DND-41 (cell line): ENCODE measurements around the gene PDE3B.

ENCODE experiments used
- CTCF ChIP-seq: IDR thresholded peaks from 2 replicates; pipeline ENCODE4 v1.5.1; 2012; ENCODE audit warnings: borderline replicate concordance, low read length, moderate library complexity, mild to moderate bottlenecking; ENCODE audit not compliant: poor library complexity, severe bottlenecking; ENCODE audit errors: extremely low read depth
- EZH2 ChIP-seq: IDR thresholded peaks from 3 replicates; pipeline ENCODE4 v1.6.1; 2012; ENCODE audit warnings: borderline replicate concordance, low read depth, mild to moderate bottlenecking, moderate library complexity, low read length, inconsistent platforms; ENCODE audit not compliant: severe bottlenecking

- TF ChIP-seq CTCF (no peak), EZH2 (no peak)
These were observed 192.2 kb downstream of the PDE3B start for GRCh38 chr11:14835496-14836492.
